ENCODE measurements around the gene ACSS3. TPM values are rescaled to one million over a fixed set of nuclear protein-coding genes. Genes with fewer than 3 reads are reported as not detected.

ACSS3 gene
- total and polyA plus RNA-seq, 2 of the 8 experiments (the other 6 are each of a cell fraction or from before 2014, with no cell fraction given) = 14.4 to 24.0 TPM

- Histone ChIP-seq H3K79me1 (ENCODE audit: low read depth, low read length) (no peaks in the 10 kb centered on the region), H3K18ac (ENCODE audit: extremely low read depth, low read length) (no peak overlapping the region), H2BK15ac (ENCODE audit: low read length) (no peak overlapping the region), H3K56ac (replicated peaks; ENCODE audit: insufficient read length, low read depth, low read length) (no peak overlapping the region), H2BK120ac (replicated peaks; ENCODE audit: low read depth, low read length) (no peak overlapping the region), H3K4me3 (ENCODE audit: extremely low read depth in 1 of 4, insufficient read depth in 2 of 4, low read depth in 3 of 4, low read length in 4 of 4) (no peak overlapping the region), H3K27ac (ENCODE audit: low read depth, low read length) (no peak overlapping the region), H3K23ac (ENCODE audit: insufficient read length) (no peak overlapping the region), H3K4ac (replicated peaks; ENCODE audit: insufficient read length, low read depth, low read length) (no peak overlapping the region), H3K36me3 (ENCODE audit: control insufficient read depth in 2 of 4, insufficient read depth in 4 of 4, low read length in 3 of 4) (no peaks in the 10 kb centered on the region; a peak in 1 of 8 replicates), H3K23me2 (ENCODE audit: low read depth, low read length) (no peaks in the 10 kb centered on the region), H3K4me2 (ENCODE audit: insufficient read depth in 1 of 2, low read depth in 2 of 2, low read length in 2 of 2) (no peak overlapping the region), H2BK5ac (ENCODE audit: low read depth, low read length) (no peak overlapping the region), H3K9me3 (ENCODE audit: insufficient read depth in 2 of 2, low read depth in 1 of 2, low read length in 1 of 2) (no peaks in the 10 kb centered on the region), H3K79me2 (ENCODE audit: control insufficient read depth in 1 of 2, insufficient read depth in 2 of 2, low read length in 2 of 2) (no peaks in the 10 kb centered on the region), H2BK20ac (ENCODE audit: low read length) (no peak overlapping the region), H3K27me3 (replicated peaks in 1 of 4; ENCODE audit: control insufficient read depth in 3 of 4, extremely low read depth in 1 of 4, insufficient read depth in 3 of 4, low read length in 3 of 4) (no peaks in the 10 kb centered on the region), H4K5ac (ENCODE audit: insufficient read length, low read depth, low read length) (no peak overlapping the region), H3K14ac (ENCODE audit: insufficient read length) (no peak overlapping the region), H2AFZ (ENCODE audit: low read length) (no peak overlapping the region), H2BK12ac (ENCODE audit: low read depth, low read length) (no peak overlapping the region), H4K91ac (replicated peaks; ENCODE audit: insufficient read length, low read length) (no peak overlapping the region), H4K8ac (ENCODE audit: extremely low read depth, insufficient read depth, low read length) (no peak overlapping the region), H4K20me1 (replicated peaks in 1 of 2; ENCODE audit: control insufficient read depth in 1 of 2, insufficient read depth in 2 of 2, low read length in 2 of 2) (no peaks in the 10 kb centered on the region), H2AK5ac (ENCODE audit: low read depth, low read length) (no peak overlapping the region), H3K4me1 (replicated peaks in 1 of 4; ENCODE audit: control insufficient read depth in 3 of 4, insufficient read depth in 4 of 4, low read length in 3 of 4) (peaks cover 0 to 16% (median 9%) of the 10 kb centered on the region in 4 experiments; a peak in 4 of 7 replicates), H3K9ac (replicated peaks in 1 of 4; ENCODE audit: extremely low read depth in 1 of 4, low read depth in 3 of 4, low read length in 3 of 4) (no peak overlapping the region)
- no peak for FAIRE-seq
- 83% methylated on average over 4 of the region's 4 CpGs; no CpG with 5 or more reads in 1 of the 2 experiments for WGBS, 2 experiments (ENCODE audit: extremely low coverage in 1 of 2, insufficient coverage in 1 of 2, insufficient read length in 1 of 2, insufficient replicate concordance in 2 of 2, low coverage in 1 of 2, low lambda C conversion rate in 2 of 2, missing lambda C conversion rate in 1 of 2)
- ChIA-PET POLR2A (ENCODE audit: partially characterized antibody) (no interaction called here), CTCF (ENCODE audit: partially characterized antibody) (interaction anchor here (1.1 kb wide), 1 partner anchor 85 kb away, joined by 4 read pairs; no protein-coding TSS in a partner anchor)
- no peak for TF ChIP-seq JUN (IDR thresholded peaks at IDR 0.05; ENCODE audit: low read depth, low read length)
- DNase-seq (ENCODE audit: low read depth in 1 of 2, low spot score in 2 of 2) = no peak
Measured at GRCh38 chr12:81212996-81213696, 135.3 kb downstream of the ACSS3 start.

Data from H1 (cell line).